Stimulated activated naive CD8-positive, alpha-beta T cell treated with anti-CD3 and anti-CD28 coated beads, Interleukin-15, Interleukin-2, amounts not matched to agents 100 ng/mL and 50 ng/mL, for 24 hours (primary cell): ENCODE measurements around the gene APOO.

ENCODE experiments used
- H3K27ac Mint-ChIP-seq: one replicate; pipeline ENCODE4 v1.8.0; 2021; ENCODE audit warnings: mild to moderate bottlenecking, mixed read lengths
- H3K27me3 Mint-ChIP-seq: one replicate; pipeline ENCODE4 v1.8.0; 2021; ENCODE audit warnings: mixed read lengths
- H3K36me3 Mint-ChIP-seq: one replicate; pipeline ENCODE4 v1.8.0; 2021; ENCODE audit warnings: low read depth, mixed read lengths
- H3K4me1 Mint-ChIP-seq: one replicate; pipeline ENCODE4 v1.8.0; 2021; ENCODE audit warnings: low read depth, mixed read lengths
- H3K4me3 Mint-ChIP-seq: one replicate; pipeline ENCODE4 v1.8.0; 2021; ENCODE audit warnings: mild to moderate bottlenecking, mixed read lengths
- H3K9me3 Mint-ChIP-seq: one replicate; pipeline ENCODE4 v1.8.0; 2021; ENCODE audit warnings: mixed read lengths

Gene APOO

GRCh38 chrX:23799469-23800065, 108.2 kb downstream of the APOO start:
- peaks cover 24% of the 10 kb centered on the region for H3K4me1 Mint-ChIP-seq
- H3K4me3 Mint-ChIP-seq, result no peak overlapping the region
- H3K27me3 Mint-ChIP-seq, result no peaks in the 10 kb centered on the region
- no peak overlapping the region for H3K27ac Mint-ChIP-seq
- no peaks in the 10 kb centered on the region for H3K9me3 Mint-ChIP-seq
- no peaks in the 10 kb centered on the region for H3K36me3 Mint-ChIP-seq

- Mint-ChIP-seq H3K36me3 (no peaks in the 10 kb centered on the region), H3K4me1 (peaks cover 20% of the 10 kb centered on the region), H3K27ac (peak overlapping the region; percentile 76), H3K27me3 (no peaks in the 10 kb centered on the region), H3K4me3 (no peak overlapping the region), H3K9me3 (no peaks in the 10 kb centered on the region)
Measured at GRCh38 chrX:23797371-23798128, 110.2 kb downstream of the APOO start.

- H3K4me1 Mint-ChIP-seq, result peaks cover 15% of the 10 kb centered on the region
- no peak overlapping the region for H3K4me3 Mint-ChIP-seq
- no peaks in the 10 kb centered on the region for H3K9me3 Mint-ChIP-seq
- no peaks in the 10 kb centered on the region for H3K27me3 Mint-ChIP-seq
- no peak overlapping the region for H3K27ac Mint-ChIP-seq
- H3K36me3 Mint-ChIP-seq, result no peaks in the 10 kb centered on the region
Measured at GRCh38 chrX:23795221-23795620, 112.5 kb downstream of the APOO start.

GRCh38 chrX:23792861-23793553, 114.7 kb downstream of the APOO start:
- H3K9me3 Mint-ChIP-seq, result no peaks in the 10 kb centered on the region
- H3K27ac Mint-ChIP-seq, result no peak overlapping the region
- H3K36me3 Mint-ChIP-seq, result no peaks in the 10 kb centered on the region
- no peak overlapping the region for H3K4me3 Mint-ChIP-seq
- H3K4me1 Mint-ChIP-seq, result peaks cover 9% of the 10 kb centered on the region
- H3K27me3 Mint-ChIP-seq, result no peaks in the 10 kb centered on the region

- Mint-ChIP-seq H3K4me1 (peaks cover 7% of the 10 kb centered on the region), H3K36me3 (peaks cover 9% of the 10 kb centered on the region), H3K27me3 (no peaks in the 10 kb centered on the region), H3K4me3 (no peak overlapping the region), H3K27ac (no peak overlapping the region), H3K9me3 (no peaks in the 10 kb centered on the region)
Measured at GRCh38 chrX:23790155-23790497, 117.6 kb downstream of the APOO start.

- Mint-ChIP-seq H3K4me3 (no peak overlapping the region), H3K4me1 (peaks cover 12% of the 10 kb centered on the region), H3K27ac (no peak overlapping the region), H3K27me3 (no peaks in the 10 kb centered on the region), H3K36me3 (peaks cover 15% of the 10 kb centered on the region), H3K9me3 (no peaks in the 10 kb centered on the region)
Measured at GRCh38 chrX:23789386-23790154, 118.2 kb downstream of the APOO start.

DNA sequence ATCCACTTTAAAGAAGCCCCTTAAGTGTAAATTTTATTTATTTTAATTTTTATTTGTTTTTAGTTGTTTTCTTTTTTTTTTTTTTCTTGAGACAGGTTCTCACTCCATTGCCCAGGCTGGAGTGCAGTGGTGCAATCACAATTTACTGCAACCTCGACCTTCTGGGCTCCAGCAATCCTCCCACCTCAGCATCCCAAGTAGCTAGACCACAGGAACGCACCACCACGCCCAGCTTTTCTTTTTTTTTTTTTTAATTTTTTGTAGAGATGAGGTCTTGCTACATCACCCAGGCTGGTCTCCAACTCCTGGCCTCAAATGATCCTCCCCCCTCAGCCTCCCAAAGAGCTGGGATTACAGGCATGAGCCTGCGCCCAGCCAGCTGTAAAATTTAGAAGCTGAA, 118.8 kb downstream of the APOO start:
- Mint-ChIP-seq H3K27me3 (no peaks in the 10 kb centered on the region), H3K27ac (no peak overlapping the region), H3K9me3 (no peaks in the 10 kb centered on the region), H3K36me3 (peaks cover 21% of the 10 kb centered on the region), H3K4me1 (peaks cover 19% of the 10 kb centered on the region), H3K4me3 (no peak overlapping the region)

DNA sequence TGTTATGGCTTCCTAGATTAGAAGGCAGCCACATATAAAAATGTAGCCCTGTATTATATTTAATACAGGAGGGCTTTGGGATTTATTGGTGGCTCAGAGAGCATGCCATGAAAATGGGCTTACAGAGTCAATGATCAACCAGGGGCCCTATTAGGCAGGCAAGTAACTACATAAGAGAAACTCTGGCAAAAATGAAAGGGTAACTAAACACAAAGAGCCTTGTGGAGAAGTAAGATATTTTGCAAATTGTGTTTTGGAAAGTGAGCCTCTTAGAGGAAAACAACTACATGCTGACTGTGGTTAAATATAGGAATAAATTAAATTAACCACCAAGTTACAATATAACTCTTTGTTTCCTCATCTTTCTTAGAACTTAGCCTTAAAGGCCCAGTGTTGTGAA, 119.2 kb downstream of the APOO start:
- H3K4me3 Mint-ChIP-seq, result no peak overlapping the region
- H3K27me3 Mint-ChIP-seq, result no peaks in the 10 kb centered on the region

GRCh38 chrX:23787745-23788118, 120.0 kb downstream of the APOO start:
- Mint-ChIP-seq H3K4me3 (no peak overlapping the region), H3K36me3 (peaks cover 24% of the 10 kb centered on the region), H3K27me3 (no peaks in the 10 kb centered on the region), H3K4me1 (peaks cover 21% of the 10 kb centered on the region), H3K9me3 (no peaks in the 10 kb centered on the region), H3K27ac (no peak overlapping the region)

More for the DNA sequence above, 119.2 kb downstream of the APOO start:
- Mint-ChIP-seq H3K27ac (no peak overlapping the region), H3K4me1 (peaks cover 21% of the 10 kb centered on the region), H3K9me3 (no peaks in the 10 kb centered on the region), H3K36me3 (peaks cover 24% of the 10 kb centered on the region)

- Mint-ChIP-seq H3K36me3 (peaks cover 24% of the 10 kb centered on the region), H3K27me3 (no peaks in the 10 kb centered on the region), H3K9me3 (no peaks in the 10 kb centered on the region), H3K4me3 (no peak overlapping the region), H3K27ac (no peak overlapping the region), H3K4me1 (peaks cover 35% of the 10 kb centered on the region)
Measured at GRCh38 chrX:23786268-23786815, 121.4 kb downstream of the APOO start.

GRCh38 chrX:23785580-23785979, 122.2 kb downstream of the APOO start:
- peaks cover 24% of the 10 kb centered on the region for H3K36me3 Mint-ChIP-seq
- peaks cover 43% of the 10 kb centered on the region for H3K4me1 Mint-ChIP-seq
- H3K27ac Mint-ChIP-seq, result peak overlapping the region; percentile 49
- H3K27me3 Mint-ChIP-seq, result no peaks in the 10 kb centered on the region
- peak overlapping the region; percentile 93 for H3K4me3 Mint-ChIP-seq
- no peaks in the 10 kb centered on the region for H3K9me3 Mint-ChIP-seq

- no peaks in the 10 kb centered on the region for H3K9me3 Mint-ChIP-seq
Measured at GRCh38 chrX:23784470-23785331, 123.0 kb downstream of the APOO start.

GRCh38 chrX:23783589-23784469, 123.9 kb downstream of the APOO start:
- Mint-ChIP-seq H3K4me1 (peaks cover 43% of the 10 kb centered on the region), H3K27me3 (no peaks in the 10 kb centered on the region), H3K27ac (peak overlapping the region; percentile 89), H3K4me3 (peak overlapping the region; percentile 93), H3K9me3 (no peaks in the 10 kb centered on the region), H3K36me3 (peaks cover 24% of the 10 kb centered on the region)

More at GRCh38 chrX:23784470-23785331, 123.0 kb downstream of the APOO start:
- peak overlapping the region; percentile 89 for H3K27ac Mint-ChIP-seq
- H3K27me3 Mint-ChIP-seq, result no peaks in the 10 kb centered on the region
- peaks cover 24% of the 10 kb centered on the region for H3K36me3 Mint-ChIP-seq
- H3K4me3 Mint-ChIP-seq, result peak overlapping the region; percentile 93
- peaks cover 43% of the 10 kb centered on the region for H3K4me1 Mint-ChIP-seq
